Skeletal muscle satellite cell (primary cell): Measurements from ENCODE around the gene TESMIN.

Experiments used
- H3K27me3 ChIP-seq: 2 replicates; pipeline ENCODE4 v1.7.0; 2013; ENCODE audit warnings: low read length; ENCODE audit not compliant: control insufficient read depth, insufficient read depth
- H3K36me3 ChIP-seq: 2 replicates; pipeline ENCODE4 v1.7.0; 2013; ENCODE audit warnings: mild to moderate bottlenecking, control low read depth, low read length; ENCODE audit not compliant: insufficient read depth
- H3K4me1 ChIP-seq: 2 replicates; pipeline ENCODE4 v1.7.0; 2013; ENCODE audit warnings: low read length; ENCODE audit not compliant: control insufficient read depth, insufficient read depth
- H3K4me2 ChIP-seq: 2 replicates; pipeline ENCODE4 v1.7.0; 2013; ENCODE audit warnings: mild to moderate bottlenecking, low read length
- H3K4me3 ChIP-seq: 2 replicates; pipeline ENCODE4 v1.7.0; 2013; ENCODE audit warnings: low read length
- H3K9ac ChIP-seq: 2 replicates; pipeline ENCODE4 v1.7.0; 2013; ENCODE audit warnings: mild to moderate bottlenecking, low read depth, low read length, moderate library complexity
- H3K9me3 ChIP-seq: replicated peaks from 2 replicates; pipeline ENCODE4 v1.7.0; 2013; ENCODE audit warnings: mild to moderate bottlenecking, control low read depth, low read length

Gene TESMIN

GRCh38 chr11:68687986-68688385, 63.3 kb downstream of the TESMIN start:
- peaks cover 89% of the 10 kb centered on the region for H3K27me3 ChIP-seq
- no peaks in the 10 kb centered on the region for H3K9me3 ChIP-seq
- H3K36me3 ChIP-seq = no peaks in the 10 kb centered on the region
- H3K4me1 ChIP-seq = peaks cover 2% of the 10 kb centered on the region
- no peak overlapping the region for H3K4me2 ChIP-seq
- no peak overlapping the region for H3K4me3 ChIP-seq
- no peak overlapping the region for H3K9ac ChIP-seq

GRCh38 chr11:68687311-68687710, 64.0 kb downstream of the TESMIN start:
- no peaks in the 10 kb centered on the region for H3K9me3 ChIP-seq
- H3K4me2 ChIP-seq = no peak overlapping the region

GRCh38 chr11:68686486-68686885, 64.8 kb downstream of the TESMIN start:
- no peak overlapping the region for H3K4me2 ChIP-seq
- no peaks in the 10 kb centered on the region for H3K36me3 ChIP-seq
- no peaks in the 10 kb centered on the region for H3K9me3 ChIP-seq
- H3K9ac ChIP-seq = no peak overlapping the region
- no peak overlapping the region for H3K4me3 ChIP-seq
- peaks cover 11% of the 10 kb centered on the region for H3K4me1 ChIP-seq
- H3K27me3 ChIP-seq = peaks cover 87% of the 10 kb centered on the region

More at GRCh38 chr11:68687311-68687710, 64.0 kb downstream of the TESMIN start:
- Histone ChIP-seq H3K4me3 (no peak overlapping the region), H3K9ac (no peak overlapping the region), H3K4me1 (peaks cover 8% of the 10 kb centered on the region), H3K36me3 (no peaks in the 10 kb centered on the region), H3K27me3 (peaks cover 93% of the 10 kb centered on the region)

GRCh38 chr11:68685656-68686380, 65.5 kb downstream of the TESMIN start:
- Histone ChIP-seq H3K27me3 (peaks cover 83% of the 10 kb centered on the region), H3K4me2 (no peak overlapping the region), H3K9me3 (no peaks in the 10 kb centered on the region), H3K36me3 (no peaks in the 10 kb centered on the region), H3K4me1 (peaks cover 11% of the 10 kb centered on the region), H3K4me3 (no peak overlapping the region), H3K9ac (no peak overlapping the region)

GRCh38 chr11:68684385-68685356, 66.6 kb downstream of the TESMIN start, which contains the start of gene GAL:
GAL (plus strand) TSS chr11:68684544; CDS start chr11:68684924, 380 bp downstream.
- Histone ChIP-seq H3K27me3 (peaks cover 75% of the 10 kb centered on the region), H3K4me1 (peaks cover 11% of the 10 kb centered on the region), H3K9ac (no peak within 1 kb of the TSS), H3K9me3 (no peaks in the 10 kb centered on the region), H3K4me3 (no peak within 1 kb of the TSS), H3K36me3 (no peaks in the 10 kb centered on the region), H3K4me2 (peak within 1 kb of the TSS; percentile 64)

GRCh38 chr11:68683536-68684384, 67.6 kb downstream of the TESMIN start:
- H3K27me3 ChIP-seq = peaks cover 69% of the 10 kb centered on the region
- no peak overlapping the region for H3K4me3 ChIP-seq
- no peak overlapping the region for H3K9ac ChIP-seq
- no peaks in the 10 kb centered on the region for H3K36me3 ChIP-seq
- peaks cover 11% of the 10 kb centered on the region for H3K4me1 ChIP-seq
- peak overlapping the region; percentile 64 for H3K4me2 ChIP-seq
- no peaks in the 10 kb centered on the region for H3K9me3 ChIP-seq

GRCh38 chr11:68683121-68683520, 68.2 kb downstream of the TESMIN start:
- Histone ChIP-seq H3K27me3 (peaks cover 64% of the 10 kb centered on the region), H3K4me1 (peaks cover 11% of the 10 kb centered on the region), H3K9ac (no peak overlapping the region), H3K4me2 (no peak overlapping the region), H3K9me3 (no peaks in the 10 kb centered on the region), H3K4me3 (no peak overlapping the region), H3K36me3 (no peaks in the 10 kb centered on the region)

- no peak overlapping the region for H3K4me3 ChIP-seq
- no peak overlapping the region for H3K4me2 ChIP-seq
- no peaks in the 10 kb centered on the region for H3K9me3 ChIP-seq
- no peaks in the 10 kb centered on the region for H3K36me3 ChIP-seq
- no peak overlapping the region for H3K9ac ChIP-seq
- peaks cover 59% of the 10 kb centered on the region for H3K27me3 ChIP-seq
- H3K4me1 ChIP-seq = peaks cover 15% of the 10 kb centered on the region
Observed at GRCh38 chr11:68682531-68682961, 68.8 kb downstream of the TESMIN start.

- Histone ChIP-seq H3K36me3 (no peaks in the 10 kb centered on the region), H3K27me3 (peaks cover 45% of the 10 kb centered on the region), H3K4me3 (no peak overlapping the region), H3K9me3 (no peaks in the 10 kb centered on the region), H3K9ac (no peak overlapping the region), H3K4me1 (peaks cover 19% of the 10 kb centered on the region), H3K4me2 (no peak overlapping the region)
Observed at GRCh38 chr11:68680541-68681231, 70.6 kb downstream of the TESMIN start.

GRCh38 chr11:68678031-68678441, 73.3 kb downstream of the TESMIN start:
- Histone ChIP-seq H3K36me3 (no peaks in the 10 kb centered on the region), H3K9ac (no peak overlapping the region), H3K9me3 (peaks cover 3% of the 10 kb centered on the region), H3K4me3 (no peak overlapping the region), H3K4me2 (no peak overlapping the region), H3K27me3 (peaks cover 30% of the 10 kb centered on the region), H3K4me1 (peaks cover 18% of the 10 kb centered on the region)
